ENCODE results near the gene MYOCOS.

DNA sequence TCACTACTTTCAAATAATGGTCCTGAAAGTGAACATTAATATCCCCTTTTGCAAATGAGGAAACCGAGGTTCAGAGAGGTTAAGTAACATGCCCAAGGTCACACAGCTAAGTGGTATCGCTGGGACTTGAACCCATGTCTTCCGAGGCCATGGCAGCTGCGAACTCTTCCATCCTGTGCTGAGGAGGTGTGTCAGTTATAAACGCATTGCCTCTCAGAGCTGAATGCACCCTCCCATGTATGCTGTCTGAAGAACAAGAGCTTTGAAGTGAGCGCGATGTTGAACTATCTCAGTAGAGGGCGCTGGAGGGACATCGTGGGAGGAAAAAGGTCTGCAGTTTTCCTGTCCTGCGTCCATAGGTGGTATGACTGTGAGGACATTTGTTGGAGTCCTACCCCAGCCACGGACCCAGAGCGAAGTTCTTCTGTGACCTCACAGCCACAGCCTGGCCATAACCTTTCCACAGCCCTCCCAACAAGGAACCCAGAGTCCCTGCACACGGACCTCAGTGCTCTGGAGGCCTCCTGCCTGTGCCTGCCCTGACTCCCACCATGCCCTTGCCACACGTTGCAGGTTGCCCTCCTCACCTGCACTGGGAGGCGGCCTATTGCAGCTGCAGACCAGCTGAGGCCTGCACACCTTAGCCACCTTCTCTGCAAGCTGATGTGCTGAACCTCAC lies 22.9 kb downstream of the MYOCOS start:
- TF ChIP-seq POLR2A (IDR thresholded peaks at IDR 0.05; ENCODE audit: low read depth, low read length): no peak
- TF ChIP-seq MXI1 (IDR thresholded peaks at IDR 0.05; ENCODE audit: borderline replicate concordance, low read depth, low read length): no peak
- peak; percentile 88 for TF ChIP-seq CTCF (conservative IDR thresholded peaks at IDR 0.05; ENCODE audit: low read depth, low read length)

Data from IMR-90 (cell line).